Duodenal mucosa (tissue), 2 donors: ENCODE results near the gene DEPDC7.
"Not testable (repeated sequence)": the region's sequence is repeated elsewhere in the genome, so short reads cannot be mapped to it uniquely, and the experiment has no call there.

ENCODE experiments used
- H3K27ac ChIP-seq: one replicate; pipeline ENCODE4 v1.7.0; 2013; ENCODE audit warnings: low read depth, low read length
- H3K27me3 ChIP-seq, 2 donors: one replicate each; pipeline ENCODE4 v1.7.0; 2013; ENCODE audit warnings: low read length in 2 of 2, control low read depth in 1 of 2; ENCODE audit not compliant: insufficient read depth in 2 of 2, control insufficient read depth in 1 of 2
- H3K36me3 ChIP-seq, 2 donors: one replicate each; pipeline ENCODE4 v1.7.0; 2013; ENCODE audit warnings: low read length in 2 of 2, control low read depth in 1 of 2; ENCODE audit not compliant: insufficient read depth in 2 of 2, control insufficient read depth in 1 of 2
- H3K4me1 ChIP-seq, 2 donors: one replicate each; pipeline ENCODE4 v1.7.0; 2013; ENCODE audit warnings: low read length in 2 of 2, control low read depth in 1 of 2; ENCODE audit not compliant: insufficient read depth in 2 of 2, control insufficient read depth in 1 of 2
- H3K4me3 ChIP-seq, 2 donors: one replicate each; pipeline ENCODE4 v1.7.0; 2013; ENCODE audit warnings: low read length in 2 of 2, low read depth in 1 of 2
- H3K9ac ChIP-seq, 2 donors: one replicate each; pipeline ENCODE4 v1.7.0; 2013; ENCODE audit warnings: low read length in 2 of 2, low read depth in 1 of 2
- H3K9me3 ChIP-seq, 2 donors: one replicate each; pipeline ENCODE4 v1.7.0; 2013; ENCODE audit warnings: low read length in 2 of 2, control low read depth in 1 of 2; ENCODE audit not compliant: control insufficient read depth in 1 of 2

The DEPDC7 gene

DNA sequence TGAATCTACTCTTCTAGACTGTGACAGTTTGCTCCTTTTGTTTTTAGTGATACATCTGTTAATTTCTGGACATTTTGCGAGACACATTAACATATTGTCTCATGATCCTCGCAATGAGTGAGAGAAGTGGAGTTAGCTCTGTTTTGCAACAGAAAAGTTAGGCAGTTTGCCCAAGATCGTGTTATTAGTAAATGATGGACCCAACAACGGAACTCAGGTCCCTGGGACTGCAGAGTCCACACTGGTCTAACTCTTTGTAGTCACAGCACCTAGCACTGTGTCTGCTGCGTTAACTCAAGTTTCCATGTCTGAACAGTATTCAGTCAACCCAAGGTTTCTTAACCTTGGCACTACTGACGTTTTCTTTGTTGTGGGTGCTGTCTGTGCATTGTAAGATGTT lies 3.2 kb downstream of the DEPDC7 start:
- peaks cover 0 to 4% of the 10 kb centered on the region in 2 donors for H3K27me3 ChIP-seq
- H3K36me3 ChIP-seq = no peaks in the 10 kb centered on the region
- H3K9ac ChIP-seq = no peak overlapping the region
- no peak overlapping the region for H3K27ac ChIP-seq
- no peaks in the 10 kb centered on the region for H3K9me3 ChIP-seq
- peaks cover 15 to 22% of the 10 kb centered on the region in 2 donors for H3K4me1 ChIP-seq
- H3K4me3 ChIP-seq = peak overlapping the region; percentile 9 to 23

GRCh38 chr11:33021501-33021900 lies 5.8 kb downstream of the DEPDC7 start:
- Histone ChIP-seq H3K4me3 (no peak overlapping the region), H3K9me3 (no peaks in the 10 kb centered on the region), H3K27me3 (peaks cover 0 to 4% of the 10 kb centered on the region in 2 donors), H3K9ac (no peak overlapping the region), H3K27ac (no peak overlapping the region), H3K36me3 (peaks cover 0 to 4% of the 10 kb centered on the region in 2 donors), H3K4me1 (peaks cover 15 to 22% of the 10 kb centered on the region in 2 donors)

DNA sequence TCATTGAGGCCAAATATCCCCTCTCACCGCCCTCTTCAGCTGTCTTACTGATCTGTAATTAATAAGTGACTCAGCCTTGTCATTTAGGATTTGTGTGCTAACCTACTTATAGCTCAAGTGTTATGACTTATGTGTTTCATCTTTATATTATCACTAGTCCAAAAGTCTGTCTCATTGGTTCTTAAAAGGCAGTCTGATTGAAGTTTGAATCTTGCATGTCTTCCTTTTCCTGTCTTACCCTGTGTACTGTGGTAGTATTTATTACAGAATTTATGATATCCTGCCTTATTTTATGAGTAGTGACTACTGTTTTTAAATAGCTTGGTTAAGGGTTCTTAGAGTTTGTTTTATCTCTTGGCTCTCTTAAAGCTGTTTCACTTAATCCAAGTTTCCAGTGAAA lies 6.3 kb downstream of the DEPDC7 start:
- H3K36me3 ChIP-seq = peaks cover 0 to 5% of the 10 kb centered on the region in 2 donors
- H3K4me3 ChIP-seq = no peak overlapping the region
- H3K27me3 ChIP-seq = peaks cover 0 to 4% of the 10 kb centered on the region in 2 donors
- H3K9me3 ChIP-seq = no peaks in the 10 kb centered on the region
- H3K9ac ChIP-seq = no peak overlapping the region
- H3K4me1 ChIP-seq = peaks cover 15 to 22% of the 10 kb centered on the region in 2 donors
- H3K27ac ChIP-seq = no peak overlapping the region

DNA sequence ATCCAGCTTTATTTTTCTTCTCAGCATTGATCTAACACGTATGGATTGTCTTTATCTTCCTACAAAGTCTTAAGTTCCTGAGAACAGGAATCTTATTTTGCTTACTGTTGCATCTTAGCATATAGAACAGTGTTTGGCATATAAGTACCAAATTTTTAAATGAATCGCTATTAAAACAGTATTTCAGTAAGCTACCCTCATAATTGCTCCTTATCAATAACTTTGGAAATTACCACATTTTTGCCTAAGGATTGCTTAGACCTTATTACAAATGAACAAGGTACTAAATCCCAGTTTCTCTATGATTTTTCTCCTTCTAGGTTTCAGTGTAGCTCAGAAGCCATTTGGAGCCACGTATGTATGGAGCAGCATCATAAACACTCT lies 9.7 kb downstream of the DEPDC7 start:
- Histone ChIP-seq H3K36me3 (peaks cover 0 to 5% of the 10 kb centered on the region in 2 donors), H3K27ac (no peak overlapping the region), H3K27me3 (no peaks in the 10 kb centered on the region), H3K9me3 (no peaks in the 10 kb centered on the region), H3K9ac (no peak overlapping the region), H3K4me1 (peaks cover 12 to 20% of the 10 kb centered on the region in 2 donors), H3K4me3 (no peak overlapping the region)

DNA sequence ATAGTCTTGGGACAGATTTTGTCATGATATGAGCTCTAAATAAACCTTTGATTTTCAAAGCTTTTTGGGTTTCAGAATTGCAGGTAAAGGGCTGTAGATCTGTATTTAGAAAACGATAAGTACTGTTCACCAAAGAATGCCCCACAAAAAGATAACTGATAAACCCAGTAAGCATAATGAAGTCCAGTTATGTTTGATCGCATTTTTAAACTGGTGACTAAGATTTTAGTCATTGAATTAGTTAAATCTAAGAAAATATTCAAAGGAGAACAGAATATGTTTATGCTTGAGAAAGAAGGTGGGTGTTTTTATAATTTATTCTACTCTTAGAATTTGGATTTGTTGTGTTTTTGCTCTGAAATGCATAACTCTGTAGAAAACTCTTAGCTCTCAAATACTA lies 11.6 kb downstream of the DEPDC7 start:
- Histone ChIP-seq H3K4me3 (no peak overlapping the region), H3K27ac (no peak overlapping the region), H3K4me1 (peaks cover 5 to 9% of the 10 kb centered on the region in 2 donors), H3K9me3 (no peaks in the 10 kb centered on the region), H3K36me3 (peaks cover 0 to 9% of the 10 kb centered on the region in 2 donors), H3K9ac (no peak overlapping the region), H3K27me3 (no peaks in the 10 kb centered on the region)

- Histone ChIP-seq H3K9ac (no peak overlapping the region), H3K9me3 (no peaks in the 10 kb centered on the region), H3K4me3 (no peak overlapping the region), H3K36me3 (peaks cover 0 to 9% of the 10 kb centered on the region in 2 donors), H3K4me1 (peaks cover 0 to 6% of the 10 kb centered on the region in 2 donors), H3K27me3 (no peaks in the 10 kb centered on the region), H3K27ac (no peak overlapping the region)
Observed at GRCh38 chr11:33027846-33028536, 12.3 kb downstream of the DEPDC7 start.

DNA sequence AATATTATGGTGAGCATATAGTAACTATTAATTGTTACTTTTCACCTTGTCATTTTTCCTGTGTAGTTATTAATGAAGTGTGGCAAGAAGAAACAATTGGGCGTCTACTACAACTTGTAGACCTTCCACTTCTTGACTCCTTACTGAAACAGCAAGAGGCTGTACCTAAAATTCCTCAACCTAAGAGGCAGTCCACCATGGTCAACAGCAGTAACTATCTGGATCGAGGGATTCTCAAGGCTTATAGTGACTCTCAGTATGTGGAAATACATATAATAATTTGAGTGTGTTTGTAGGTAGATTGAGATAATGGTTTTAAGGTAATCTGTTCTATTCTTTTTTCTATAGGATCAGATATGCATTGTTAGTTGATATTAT lies 12.8 kb downstream of the DEPDC7 start:
- Histone ChIP-seq H3K4me3 (no peak overlapping the region), H3K36me3 (peaks cover 0 to 9% of the 10 kb centered on the region in 2 donors), H3K27me3 (no peaks in the 10 kb centered on the region), H3K9me3 (no peaks in the 10 kb centered on the region), H3K27ac (no peak overlapping the region), H3K4me1 (peaks cover 0 to 6% of the 10 kb centered on the region in 2 donors), H3K9ac (no peak overlapping the region)

DNA sequence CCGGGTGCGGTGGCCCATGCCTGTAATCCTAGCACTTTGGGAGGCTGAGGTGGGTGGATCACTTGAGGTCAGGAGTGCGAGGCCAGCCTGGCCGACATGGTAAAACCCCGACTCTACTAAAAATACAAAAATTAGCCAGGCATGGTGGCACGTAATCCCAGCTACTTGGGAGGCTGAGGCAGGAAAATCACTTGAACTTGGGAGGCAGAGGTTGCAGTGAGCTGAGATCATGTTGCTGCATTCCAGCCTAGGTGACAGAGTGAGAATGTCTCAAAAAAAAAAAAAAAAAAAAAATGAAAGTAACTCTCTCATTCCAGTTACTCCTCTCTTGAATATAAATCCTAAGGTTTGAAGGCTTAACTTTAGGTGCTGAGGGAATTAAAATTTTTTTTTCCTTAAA lies 13.5 kb downstream of the DEPDC7 start:
- H3K4me3 ChIP-seq, H3K36me3 ChIP-seq, H3K9me3 ChIP-seq, H3K9ac ChIP-seq, H3K27ac ChIP-seq, H3K27me3 ChIP-seq, H3K4me1 ChIP-seq: not testable (repeated sequence)

GRCh38 chr11:33033493-33033892 lies 17.8 kb downstream of the DEPDC7 start:
- Histone ChIP-seq H3K27me3 (no peaks in the 10 kb centered on the region), H3K9ac (no peak overlapping the region), H3K4me3 (no peak overlapping the region), H3K4me1 (peaks cover 6 to 7% of the 10 kb centered on the region in 2 donors), H3K36me3 (peaks cover 0 to 5% of the 10 kb centered on the region in 2 donors), H3K9me3 (no peaks in the 10 kb centered on the region), H3K27ac (no peak overlapping the region)

- Histone ChIP-seq H3K4me3 (no peak overlapping the region), H3K27ac (no peak overlapping the region), H3K9me3 (no peaks in the 10 kb centered on the region), H3K27me3 (no peaks in the 10 kb centered on the region), H3K4me1 (peaks cover 6 to 7% of the 10 kb centered on the region in 2 donors), H3K9ac (no peak overlapping the region), H3K36me3 (peaks cover 0 to 5% of the 10 kb centered on the region in 2 donors)
Observed at GRCh38 chr11:33035011-33035410, 19.3 kb downstream of the DEPDC7 start.
